Measurements from ENCODE around the gene FSCN2.

- TF ChIP-seq POLR2A (IDR thresholded peaks at IDR 0.05) (no peak), CTCF (IDR thresholded peaks at IDR 0.05) (no peak)
Measured at GRCh38 chr17:81582341-81582740, 54.2 kb downstream of the FSCN2 start.

Measured in body of pancreas (tissue), 4 donors.